DND-41 (cell line): ENCODE results near the gene SMCO3.

Source experiments
- ATAC-seq: fragments of 200-7000 bp; cut with Tn5 transposase; 3 replicates; pipeline ENCODE4 v1.9.1; 2021; ENCODE audit warnings: low read depth; ENCODE audit not compliant: insufficient read depth
- DNase-seq: peaks from one replicate; pipeline ENCODE4 v3.0.0-alpha.2; 2020
- H2AFZ ChIP-seq: 2 replicates; pipeline ENCODE4 v1.6.0; 2012; ENCODE audit warnings: low read depth, low read length
- H3K27ac ChIP-seq: 2 replicates; pipeline ENCODE4 v1.5.1; 2012; ENCODE audit warnings: low read length, inconsistent platforms
- H3K27me3 ChIP-seq: fragments of 200-600 bp; sonication (generic); 2 replicates; pipeline ENCODE4 v1.6.0; 2012; ENCODE audit warnings: low read length, mild to moderate bottlenecking, inconsistent platforms; ENCODE audit not compliant: insufficient read depth, poor library complexity
- H3K36me3 ChIP-seq: 2 replicates; pipeline ENCODE4 v1.5.1; 2012; ENCODE audit warnings: low read length, inconsistent platforms; ENCODE audit not compliant: insufficient read depth
- H3K4me1 ChIP-seq: 2 replicates; pipeline ENCODE4 v1.5.1; 2012; ENCODE audit warnings: mild to moderate bottlenecking, low read length; ENCODE audit not compliant: insufficient read depth
- H3K4me2 ChIP-seq: 2 replicates; pipeline ENCODE4 v1.6.0; 2012; ENCODE audit warnings: mild to moderate bottlenecking, moderate library complexity, low read length, inconsistent platforms; ENCODE audit not compliant: insufficient read depth
- H3K4me3 ChIP-seq, 2 experiments: fragments of 200-600 bp in 1 of 2; shearing (Covaris generic) in 1 of 2; 2 replicates each; pipeline ENCODE4 v1.5.1; 2012 to 2016; ENCODE audit warnings: inconsistent platforms in 2 of 2, low read length in 2 of 2, mild to moderate bottlenecking in 2 of 2, low read depth in 1 of 2, moderate library complexity in 1 of 2
- H3K79me2 ChIP-seq: 2 replicates; pipeline ENCODE4 v1.6.0; 2012; ENCODE audit warnings: low read length, inconsistent platforms; ENCODE audit not compliant: insufficient read depth
- H3K9ac ChIP-seq: 2 replicates; pipeline ENCODE4 v1.6.0; 2012; ENCODE audit warnings: low read depth, mild to moderate bottlenecking, inconsistent platforms, low read length, moderate library complexity
- H3K9me3 ChIP-seq: 2 replicates; pipeline ENCODE4 v1.5.1; 2012; ENCODE audit warnings: low read length, moderate library complexity, mild to moderate bottlenecking, inconsistent platforms; ENCODE audit not compliant: insufficient read depth, severe bottlenecking
- H4K20me1 ChIP-seq: 2 replicates; pipeline ENCODE4 v1.6.0; 2012; ENCODE audit warnings: low read length; ENCODE audit not compliant: insufficient read depth
- EZH2 ChIP-seq: IDR thresholded peaks from 3 replicates; pipeline ENCODE4 v1.6.1; 2012; ENCODE audit warnings: borderline replicate concordance, low read depth, mild to moderate bottlenecking, moderate library complexity, low read length, inconsistent platforms; ENCODE audit not compliant: severe bottlenecking
- TF ChIP-seq, protein P1 (sequence below): IDR thresholded peaks from 2 replicates; pipeline ENCODE4 v1.5.1; 2012; ENCODE audit warnings: borderline replicate concordance, low read length, moderate library complexity, mild to moderate bottlenecking; ENCODE audit not compliant: poor library complexity, severe bottlenecking; ENCODE audit errors: extremely low read depth

Gene SMCO3

GRCh38 chr12:14803011-14803829, 10.8 kb downstream of the SMCO3 start, which contains the start of the genes C12orf60 and WBP11:
Gene C12orf60, plus strand, starts transcription at chr12:14803670. Its CDS starts 19,266 bp downstream, at chr12:14822936.
Gene WBP11, minus strand, starts transcription at chr12:14803478. Its CDS starts 2,095 bp downstream, at chr12:14801383.
- H2AFZ ChIP-seq, result peak within 1 kb of the TSS; percentile 94
- TF ChIP-seq, protein P1, sequence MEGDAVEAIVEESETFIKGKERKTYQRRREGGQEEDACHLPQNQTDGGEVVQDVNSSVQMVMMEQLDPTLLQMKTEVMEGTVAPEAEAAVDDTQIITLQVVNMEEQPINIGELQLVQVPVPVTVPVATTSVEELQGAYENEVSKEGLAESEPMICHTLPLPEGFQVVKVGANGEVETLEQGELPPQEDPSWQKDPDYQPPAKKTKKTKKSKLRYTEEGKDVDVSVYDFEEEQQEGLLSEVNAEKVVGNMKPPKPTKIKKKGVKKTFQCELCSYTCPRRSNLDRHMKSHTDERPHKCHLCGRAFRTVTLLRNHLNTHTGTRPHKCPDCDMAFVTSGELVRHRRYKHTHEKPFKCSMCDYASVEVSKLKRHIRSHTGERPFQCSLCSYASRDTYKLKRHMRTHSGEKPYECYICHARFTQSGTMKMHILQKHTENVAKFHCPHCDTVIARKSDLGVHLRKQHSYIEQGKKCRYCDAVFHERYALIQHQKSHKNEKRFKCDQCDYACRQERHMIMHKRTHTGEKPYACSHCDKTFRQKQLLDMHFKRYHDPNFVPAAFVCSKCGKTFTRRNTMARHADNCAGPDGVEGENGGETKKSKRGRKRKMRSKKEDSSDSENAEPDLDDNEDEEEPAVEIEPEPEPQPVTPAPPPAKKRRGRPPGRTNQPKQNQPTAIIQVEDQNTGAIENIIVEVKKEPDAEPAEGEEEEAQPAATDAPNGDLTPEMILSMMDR, result no peak
- TF ChIP-seq EZH2, result no peak
- H3K27me3 ChIP-seq, result no peaks in the 10 kb centered on the region
- ATAC-seq, result peak; percentile 98
- peak; percentile 95 for DNase-seq
- peaks cover 28% of the 10 kb centered on the region for H3K36me3 ChIP-seq
- peaks cover 13% of the 10 kb centered on the region; the same call in 1 of the 2 replicates for H4K20me1 ChIP-seq
- peak within 1 kb of the TSS; percentile 87 to 91 for H3K4me3 ChIP-seq
- H3K9ac ChIP-seq, result peak within 1 kb of the TSS; percentile 83
- peaks cover 57% of the 10 kb centered on the region for H3K79me2 ChIP-seq
- H3K27ac ChIP-seq, result peak within 1 kb of the TSS; percentile 87
- H3K4me2 ChIP-seq, result peak within 1 kb of the TSS; percentile 89
- peaks cover 33% of the 10 kb centered on the region for H3K4me1 ChIP-seq
- no peaks in the 10 kb centered on the region for H3K9me3 ChIP-seq

DNA sequence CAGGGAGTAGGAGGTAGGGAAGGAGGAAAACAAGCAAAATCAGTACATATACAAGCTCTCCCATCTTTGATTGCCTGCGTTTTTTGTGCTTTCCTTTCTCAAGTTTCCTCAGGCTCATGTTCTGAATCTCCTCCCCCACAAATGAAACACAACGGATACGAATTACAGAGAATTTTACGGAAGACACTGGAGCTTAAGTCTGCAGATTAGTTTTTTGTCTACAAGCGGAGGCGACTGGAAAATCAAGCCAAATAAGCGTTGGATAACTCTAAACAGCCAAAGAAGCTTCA, 11.3 kb downstream of the SMCO3 start:
- Histone ChIP-seq H3K4me2 (peak overlapping the region; percentile 89), H3K36me3 (peaks cover 33% of the 10 kb centered on the region), H3K27ac (peak overlapping the region; percentile 87), H3K79me2 (peaks cover 62% of the 10 kb centered on the region), H3K4me3 (peak overlapping the region; percentile 87 to 91), H3K9ac (peak overlapping the region; percentile 83), H4K20me1 (peaks cover 13% of the 10 kb centered on the region; the same call in 1 of the 2 replicates), H3K9me3 (no peaks in the 10 kb centered on the region), H2AFZ (peak overlapping the region; percentile 94; the same call in 1 of the 2 replicates), H3K4me1 (peaks cover 33% of the 10 kb centered on the region), H3K27me3 (no peaks in the 10 kb centered on the region)
- ATAC-seq (no peak), DNase-seq (no peak)
- no peak for TF ChIP-seq EZH2
- TF ChIP-seq, protein P1, result no peak

DNA sequence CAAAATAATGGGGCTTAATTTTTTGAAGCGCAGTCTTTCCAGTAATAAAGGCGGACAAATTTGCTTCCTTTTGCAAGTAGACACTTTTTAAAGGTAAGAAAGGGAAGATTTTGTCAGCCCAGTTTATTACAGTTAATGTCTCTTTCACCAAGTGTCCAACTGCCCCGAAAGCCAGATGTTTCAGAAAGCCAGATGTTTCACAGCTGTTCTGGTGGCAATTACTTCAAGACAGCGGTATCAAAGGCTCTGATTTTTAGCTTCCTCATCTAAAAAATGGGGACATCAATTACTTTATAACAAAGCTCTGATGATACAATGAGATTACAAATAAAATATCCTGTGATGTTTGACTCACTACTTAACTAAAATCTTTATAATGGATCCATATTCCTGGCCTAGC, 11.7 kb downstream of the SMCO3 start:
- DNase-seq (no peak), ATAC-seq (no peak)
- Histone ChIP-seq H3K27me3 (no peaks in the 10 kb centered on the region), H3K9ac (peak overlapping the region; percentile 83), H3K79me2 (peaks cover 66% of the 10 kb centered on the region), H3K9me3 (no peaks in the 10 kb centered on the region), H3K27ac (peak overlapping the region; percentile 87), H3K4me1 (peaks cover 33% of the 10 kb centered on the region), H2AFZ (no peak overlapping the region), H4K20me1 (peaks cover 13% of the 10 kb centered on the region; the same call in 1 of the 2 replicates), H3K4me3 (peak overlapping the region; percentile 87 to 91), H3K4me2 (peak overlapping the region; percentile 89), H3K36me3 (peaks cover 37% of the 10 kb centered on the region)
- TF ChIP-seq, protein P1, result no peak
- TF ChIP-seq EZH2, result no peak
